ENCODE data around the gene BMAL1.

DNA sequence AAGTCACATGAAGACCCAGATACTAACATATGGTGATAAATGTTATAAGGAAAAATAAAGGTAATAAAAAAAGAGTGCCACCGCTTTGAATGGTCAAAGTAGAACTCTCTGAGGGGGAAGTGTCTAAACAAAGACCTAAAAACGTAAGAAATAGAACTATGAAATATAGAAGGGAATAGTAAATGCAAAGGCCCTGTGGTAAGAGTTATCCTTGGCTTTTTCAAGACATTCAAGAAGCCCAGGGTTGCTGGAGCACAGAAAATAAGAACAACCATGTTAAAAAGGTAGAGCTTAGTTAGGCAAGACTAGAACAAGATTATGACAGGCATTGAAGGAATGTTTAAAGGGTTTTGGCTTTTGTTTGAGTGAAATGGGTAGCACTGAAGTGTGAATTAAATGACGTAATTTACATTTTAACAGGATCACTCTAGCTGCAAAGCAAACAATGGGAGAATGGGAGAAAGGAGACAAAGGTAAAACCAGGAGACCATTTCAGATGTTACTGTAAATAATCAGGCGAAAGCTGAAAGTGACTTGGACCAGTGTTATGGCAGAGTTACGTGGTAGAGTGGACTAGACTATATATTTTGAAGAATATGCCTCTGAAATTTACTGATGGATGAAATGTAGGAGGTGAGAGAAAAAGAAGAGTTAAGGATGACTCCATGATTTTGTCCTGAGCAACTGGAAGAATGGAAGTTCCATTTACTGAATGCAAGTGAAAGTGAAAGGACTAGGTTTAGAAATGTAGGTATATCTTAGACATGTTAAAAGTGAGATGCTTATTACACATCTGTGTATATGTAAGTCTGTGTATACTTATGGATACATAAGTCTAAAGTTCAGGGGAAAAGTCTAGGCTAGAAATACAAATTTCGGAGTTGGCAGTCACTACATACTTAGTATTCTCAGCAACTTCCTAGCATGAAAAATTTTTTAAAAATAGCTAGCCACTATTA is 156.9 kb downstream of the BMAL1 start:
- TF ChIP-seq FOXP2 (optimal IDR thresholded peaks at IDR 0.05; ENCODE audit: control extremely low read depth, extremely low read length, insufficient read depth) = no peak
- no peak for TF ChIP-seq POLR2AphosphoS5 (IDR thresholded peaks at IDR 0.05; ENCODE audit: borderline replicate concordance, low read depth, low read length)
